ENCODE results near the gene GALNT7.
"Not testable (repeated sequence)": the region's sequence is repeated elsewhere in the genome, so short reads cannot be mapped to it uniquely, and the experiment has no call there.

GALNT7 gene

GRCh38 chr4:173192375-173193162 is 24.0 kb downstream of the GALNT7 start:
- DNase-seq (ENCODE audit: low read depth in 1 of 2, low spot score in 1 of 2) = no peak

GRCh38 chr4:173194157-173194556 is 25.5 kb downstream of the GALNT7 start:
- DNase-seq (ENCODE audit: low read depth in 1 of 2, low spot score in 1 of 2) = no peak

- no peak for DNase-seq (ENCODE audit: low read depth in 1 of 2, low spot score in 1 of 2)
Observed at GRCh38 chr4:173195109-173195508, 26.5 kb downstream of the GALNT7 start.

- DNase-seq (ENCODE audit: low read depth in 1 of 2, low spot score in 1 of 2) = no peak
Observed at GRCh38 chr4:173199553-173199952, 30.9 kb downstream of the GALNT7 start.

- no peak for DNase-seq (ENCODE audit: low read depth in 1 of 2, low spot score in 1 of 2)
Observed at GRCh38 chr4:173200103-173200884, 31.7 kb downstream of the GALNT7 start.

GRCh38 chr4:173202395-173202794 is 33.8 kb downstream of the GALNT7 start:
- no peak for DNase-seq (ENCODE audit: low read depth in 1 of 2, low spot score in 1 of 2)

GRCh38 chr4:173205656-173206055 is 37.0 kb downstream of the GALNT7 start:
- DNase-seq (ENCODE audit: low read depth in 1 of 2, low spot score in 1 of 2) = no peak

GRCh38 chr4:173208420-173208819 is 39.8 kb downstream of the GALNT7 start:
- no peak for DNase-seq (ENCODE audit: low read depth in 1 of 2, low spot score in 1 of 2)

GRCh38 chr4:173211222-173211621 is 42.6 kb downstream of the GALNT7 start:
- DNase-seq (ENCODE audit: low read depth in 1 of 2, low spot score in 1 of 2) = no peak

GRCh38 chr4:173211838-173212237 is 43.2 kb downstream of the GALNT7 start:
- no peak for DNase-seq (ENCODE audit: low read depth in 1 of 2, low spot score in 1 of 2)

- DNase-seq (ENCODE audit: low read depth in 1 of 2, low spot score in 1 of 2) = no peak
Observed at GRCh38 chr4:173212379-173212778, 43.8 kb downstream of the GALNT7 start.

- no peak for DNase-seq (ENCODE audit: low read depth in 1 of 2, low spot score in 1 of 2)
Observed at GRCh38 chr4:173213296-173213695, 44.7 kb downstream of the GALNT7 start.

GRCh38 chr4:173214231-173214630 is 45.6 kb downstream of the GALNT7 start:
- no peak for DNase-seq (ENCODE audit: low read depth in 1 of 2, low spot score in 1 of 2)

- DNase-seq (ENCODE audit: low read depth in 1 of 2, low spot score in 1 of 2) = no peak
Observed at GRCh38 chr4:173214661-173215060, 46.0 kb downstream of the GALNT7 start.

GRCh38 chr4:173217075-173217474 is 48.5 kb downstream of the GALNT7 start:
- no peak for DNase-seq (ENCODE audit: low read depth in 1 of 2, low spot score in 1 of 2)

- DNase-seq (ENCODE audit: low read depth in 1 of 2, low spot score in 1 of 2) = no peak
Observed at GRCh38 chr4:173217727-173218126, 49.1 kb downstream of the GALNT7 start.

GRCh38 chr4:173218411-173219125 is 50.0 kb downstream of the GALNT7 start:
- DNase-seq (ENCODE audit: low read depth in 1 of 2, low spot score in 1 of 2) = no peak

GRCh38 chr4:173219126-173219437 is 50.5 kb downstream of the GALNT7 start:
- DNase-seq (ENCODE audit: low read depth in 1 of 2, low spot score in 1 of 2) = not testable (repeated sequence)

GRCh38 chr4:173223743-173224142 is 55.1 kb downstream of the GALNT7 start:
- DNase-seq (ENCODE audit: low read depth in 1 of 2, low spot score in 1 of 2) = no peak

GRCh38 chr4:173226401-173226888 is 57.8 kb downstream of the GALNT7 start:
- no peak for DNase-seq (ENCODE audit: low read depth in 1 of 2, low spot score in 1 of 2)

- no peak for DNase-seq (ENCODE audit: low read depth in 1 of 2, low spot score in 1 of 2)
Observed at GRCh38 chr4:173227756-173228155, 59.1 kb downstream of the GALNT7 start.

GRCh38 chr4:173230062-173230461 is 61.5 kb downstream of the GALNT7 start:
- DNase-seq (ENCODE audit: low read depth in 1 of 2, low spot score in 1 of 2) = no peak
